IMR-90 (cell line): ENCODE data around the gene KCNJ18. TPM values are rescaled to one million over a fixed set of nuclear protein-coding genes. Genes with fewer than 3 reads are reported as not detected.
"Not testable (repeated sequence)": the region's sequence is repeated elsewhere in the genome, so short reads cannot be mapped to it uniquely, and the experiment has no call there.

Experiments
- ATAC-seq: fragments of 200-7000 bp; cut with Tn5 transposase; 2 replicates; pipeline ENCODE4 v1.9.1; 2020; ENCODE audit warnings: low read depth, mild to moderate bottlenecking, moderate library complexity
- BruUV-seq: library from RNA; stranded (reverse); fragments of 400-500 nt; replicated peaks from 2 replicates; lab custom pipeline; 2021; lab: Mats Ljungman, UMichigan
- CTCF ChIA-PET: fragments of 300-600 bp; formaldehyde crosslinking; extraction: SDS; loops from one replicate; lab custom pipeline; 2021; ENCODE audit warnings: antibody characterized with exemption; lab: Yijun Ruan, JAX
- POLR2A ChIA-PET: fragments of 300-600 bp; sonication (Branson Sonifier 250); formaldehyde crosslinking; loops from one replicate; lab custom pipeline; 2022; ENCODE audit warnings: antibody characterized with exemption; ENCODE audit not compliant: unreplicated experiment; lab: Charles Lee
- DNase-seq: peaks from one replicate; pipeline ENCODE4 v3.0.0; 2013
- H2AFZ ChIP-seq: replicated peaks from 2 replicates; pipeline ENCODE3; 2013; ENCODE audit warnings: low read length, mild to moderate bottlenecking; ENCODE audit not compliant: poor library complexity
- H2AK5ac ChIP-seq: 2 replicates; pipeline ENCODE4 v1.6.1; 2013; ENCODE audit warnings: low read depth, low read length, inconsistent platforms
- H2AK9ac ChIP-seq: replicated peaks from 2 replicates; pipeline ENCODE3; 2013; ENCODE audit warnings: mild to moderate bottlenecking, low read depth, low read length, moderate library complexity; ENCODE audit not compliant: poor library complexity
- H2BK120ac ChIP-seq: 2 replicates; pipeline ENCODE4 v1.6.1; 2013; ENCODE audit warnings: low read depth, low read length, inconsistent platforms
- H2BK15ac ChIP-seq: 3 replicates; pipeline ENCODE4 v1.6.1; 2013; ENCODE audit warnings: low read depth, low read length, inconsistent platforms
- H2BK20ac ChIP-seq: 2 replicates; pipeline ENCODE4 v1.6.1; 2013; ENCODE audit warnings: low read depth, mild to moderate bottlenecking, inconsistent platforms, low read length, moderate library complexity
- H2BK5ac ChIP-seq: 2 replicates; pipeline ENCODE4 v1.6.1; 2013; ENCODE audit warnings: mild to moderate bottlenecking, low read depth, low read length, inconsistent platforms; ENCODE audit not compliant: poor library complexity, severe bottlenecking
- H3K14ac ChIP-seq: replicated peaks from 2 replicates; pipeline ENCODE4 v1.6.1; 2013; ENCODE audit warnings: low read depth, low read length, inconsistent platforms
- H3K18ac ChIP-seq: 2 replicates; pipeline ENCODE4 v1.6.1; 2013; ENCODE audit warnings: low read depth, low read length, control low read depth
- H3K23ac ChIP-seq: 2 replicates; pipeline ENCODE4 v1.6.1; 2013; ENCODE audit warnings: low read depth, low read length, inconsistent platforms
- H3K27ac ChIP-seq: 2 replicates; pipeline ENCODE4 v1.5.1; 2013; ENCODE audit warnings: mild to moderate bottlenecking, control low read depth, low read length; ENCODE audit not compliant: insufficient read depth
- H3K27me3 ChIP-seq: 2 replicates; pipeline ENCODE4 v1.6.1; 2013; ENCODE audit warnings: low read length; ENCODE audit not compliant: control insufficient read depth, insufficient read depth
- H3K36me3 ChIP-seq: 2 replicates; pipeline ENCODE4 v1.6.1; 2013; ENCODE audit warnings: low read length, mixed read lengths; ENCODE audit not compliant: control insufficient read depth, insufficient read depth
- H3K4ac ChIP-seq: 2 replicates; pipeline ENCODE4 v1.6.1; 2013; ENCODE audit warnings: low read depth, low read length, inconsistent platforms
- H3K4me1 ChIP-seq: 2 replicates; pipeline ENCODE4 v1.6.1; 2013; ENCODE audit warnings: low read length, mixed read lengths; ENCODE audit not compliant: control insufficient read depth, insufficient read depth
- H3K4me2 ChIP-seq: 2 replicates; pipeline ENCODE4 v1.6.1; 2013; ENCODE audit warnings: low read depth, mild to moderate bottlenecking, control low read depth, low read length, moderate library complexity
- H3K4me3 ChIP-seq: 2 replicates; pipeline ENCODE4 v1.5.1; 2013; ENCODE audit warnings: low read depth, mild to moderate bottlenecking, control low read depth, low read length, moderate library complexity; ENCODE audit not compliant: insufficient read depth
- H3K56ac ChIP-seq: 2 replicates; pipeline ENCODE4 v1.6.1; 2013; ENCODE audit warnings: low read length, inconsistent platforms; ENCODE audit not compliant: insufficient read depth; ENCODE audit errors: extremely low read depth
- H3K79me1 ChIP-seq, 2 experiments: 2 replicates each; pipeline ENCODE4 v1.6.1; 2013; ENCODE audit warnings: low read length in 2 of 2, inconsistent platforms in 1 of 2, low read depth in 1 of 2
- H3K9ac ChIP-seq: 2 replicates; pipeline ENCODE4 v1.6.1; 2013; ENCODE audit warnings: low read depth, low read length, control low read depth
- H3K9me1 ChIP-seq: 2 replicates; pipeline ENCODE4 v1.6.1; 2013; ENCODE audit warnings: low read length, inconsistent platforms; ENCODE audit not compliant: insufficient read depth
- H3K9me3 ChIP-seq: 2 replicates; pipeline ENCODE4 v1.6.1; 2013; ENCODE audit warnings: low read length; ENCODE audit not compliant: control insufficient read depth, insufficient read depth
- H4K20me1 ChIP-seq: 2 replicates; pipeline ENCODE4 v1.6.1; 2013; ENCODE audit warnings: low read length, inconsistent platforms; ENCODE audit not compliant: insufficient read depth
- H4K5ac ChIP-seq: 2 replicates; pipeline ENCODE4 v1.6.1; 2013; ENCODE audit warnings: mild to moderate bottlenecking, low read depth, low read length, control low read depth
- H4K8ac ChIP-seq, 2 experiments: 2 replicates each; pipeline ENCODE4 v1.6.1; 2013; ENCODE audit warnings: low read depth in 2 of 2, low read length in 2 of 2, control low read depth in 1 of 2, inconsistent platforms in 1 of 2
- H4K91ac ChIP-seq: 2 replicates; pipeline ENCODE4 v1.6.1; 2013; ENCODE audit warnings: low read depth, low read length, inconsistent platforms; ENCODE audit not compliant: insufficient read depth
- WGBS, 2 experiments: methylation state at CpG; one replicate each; pipeline versions ENCODE4 v1.1.5 to v1.1.7; 2013; ENCODE audit warnings: missing lambda C conversion rate in 2 of 2; ENCODE audit not compliant: insufficient read length in 1 of 2; ENCODE audit errors: extremely low coverage in 2 of 2; 5-methylcytosine and 5-hydroxymethylcytosine counted together
- dilution Hi-C: fragments of 300-500 bp; cut with HindIII; formaldehyde crosslinking; loops from one replicate; pipeline ENCODE4 v1.14.3; 2018; ENCODE audit warnings: low sequenced_read_pairs; ENCODE audit not compliant: unreplicated experiment
- in situ Hi-C: fragments of 300-500 bp; cut with MboI; formaldehyde crosslinking; loops from 3 replicates; pipeline ENCODE4 v1.14.3; 2019; ENCODE audit warnings: low sequenced_read_pairs, inconsistent platforms, mixed read lengths
- intact Hi-C: fragments of 100-400 bp; cut with micrococcal nuclease; formaldehyde crosslinking; loops from 2 replicates; pipeline ENCODE4 v1.10.0; 2022
- polyA plus RNA-seq, 3 experiments: library from polyadenylated mRNA; depleted of rRNA; stranded (reverse); fragments of >200 nt; gene quantifications; 2 replicates each; pipeline ENCODE4 v1.2.3, GENCODE V29; 2012; ENCODE audit warnings: low replicate concordance in 1 of 3
- total RNA-seq: library from RNA; depleted of rRNA; stranded (reverse); fragments of >200 nt; gene quantifications from 2 replicates; pipeline ENCODE4 v1.2.3, GENCODE V29; 2012

The KCNJ18 gene
- total and polyA plus RNA-seq, 2 of the 4 experiments (the other 2 are of a cell fraction), result not detected

- H2BK15ac ChIP-seq, H4K20me1 ChIP-seq, dilution Hi-C loops, H3K79me1 ChIP-seq, H3K18ac ChIP-seq, H3K4me1 ChIP-seq, POLR2A ChIA-PET, DNase-seq, CTCF ChIA-PET, H4K91ac ChIP-seq, H3K23ac ChIP-seq, H3K27ac ChIP-seq, H2BK5ac ChIP-seq, H3K9ac ChIP-seq, H3K14ac ChIP-seq, H3K9me1 ChIP-seq, intact Hi-C loops, H3K36me3 ChIP-seq, ATAC-seq, H4K8ac ChIP-seq, H2AFZ ChIP-seq, H2AK9ac ChIP-seq, H3K4me2 ChIP-seq, H3K27me3 ChIP-seq, H3K4me3 ChIP-seq, H3K4ac ChIP-seq, H2AK5ac ChIP-seq, H2BK120ac ChIP-seq, H3K56ac ChIP-seq, H4K5ac ChIP-seq, H2BK20ac ChIP-seq, BruUV-seq: not testable (repeated sequence)
- 54% methylated on average over 2 of the region's 7 CpGs; no CpG with 5 or more reads in 1 of the 2 experiments for WGBS, 2 experiments
- in situ Hi-C loops, result loop anchor here (10.0 kb wide), 1 partner anchor 282 kb away; no protein-coding TSS in a partner anchor
- H3K9me3 ChIP-seq, result peaks cover 19% of the 10 kb centered on the region
These were observed 14.2 kb downstream of the KCNJ18 start for GRCh38 chr17:21706546-21706945.

GRCh38 chr17:21707131-21707530 is 14.8 kb downstream of the KCNJ18 start:
- H3K4me3 ChIP-seq, CTCF ChIA-PET, H3K36me3 ChIP-seq, H3K79me1 ChIP-seq, H3K9ac ChIP-seq, H4K8ac ChIP-seq, DNase-seq, POLR2A ChIA-PET, ATAC-seq, H3K14ac ChIP-seq, H3K18ac ChIP-seq, H2BK120ac ChIP-seq, H3K4me2 ChIP-seq, H4K20me1 ChIP-seq, H3K9me1 ChIP-seq, H3K27ac ChIP-seq, H2BK15ac ChIP-seq, H3K4me1 ChIP-seq, H3K4ac ChIP-seq, BruUV-seq, H3K27me3 ChIP-seq, H4K5ac ChIP-seq, H3K56ac ChIP-seq, H2BK5ac ChIP-seq, H2AK9ac ChIP-seq, H4K91ac ChIP-seq, intact Hi-C loops, H3K23ac ChIP-seq, dilution Hi-C loops, H2AFZ ChIP-seq, H2BK20ac ChIP-seq, H2AK5ac ChIP-seq: not testable (repeated sequence)
- H3K9me3 ChIP-seq, result peaks cover 21% of the 10 kb centered on the region
- WGBS, 2 experiments, result no CpG with 5 or more reads among the region's 7 CpGs
- in situ Hi-C loops, result loop anchor here (10.0 kb wide), 1 partner anchor 282 kb away; no protein-coding TSS in a partner anchor
